Karpas-422 (cell line): Measurements from ENCODE around the gene CDKN1A. TPM values are rescaled to one million over a fixed set of nuclear protein-coding genes. Genes with fewer than 3 reads are reported as not detected.

Experiments used
- DNase-seq: peaks from one replicate; pipeline ENCODE4 v3.0.0-alpha.2; 2015
- H2AFZ ChIP-seq: fragments of 200-600 bp; sonication (generic); 2 replicates; pipeline ENCODE4 v1.6.1; 2014; ENCODE audit warnings: antibody characterized with exemption, low read length, mixed read lengths
- H3K27ac ChIP-seq: fragments of 200-600 bp; sonication (generic); 2 replicates; pipeline ENCODE4 v1.5.1; 2014; ENCODE audit warnings: mild to moderate bottlenecking, low read length, moderate library complexity
- H3K27me3 ChIP-seq: fragments of 200-600 bp; sonication (generic); 2 replicates; pipeline ENCODE4 v1.6.1; 2014; ENCODE audit warnings: low read length, mixed read lengths
- H3K36me3 ChIP-seq: fragments of 200-600 bp; sonication (generic); 2 replicates; pipeline ENCODE4 v1.6.1; 2014; ENCODE audit warnings: low read length, mixed read lengths; ENCODE audit not compliant: insufficient read depth
- H3K4me1 ChIP-seq: fragments of 200-600 bp; sonication (generic); 2 replicates; pipeline ENCODE4 v1.6.1; 2014; ENCODE audit warnings: mild to moderate bottlenecking, low read length, mixed read lengths
- H3K4me2 ChIP-seq: fragments of 200-600 bp; sonication (generic); 2 replicates; pipeline ENCODE4 v1.6.1; 2014; ENCODE audit warnings: low read length, low read depth, mild to moderate bottlenecking; ENCODE audit not compliant: poor library complexity, severe bottlenecking
- H3K4me3 ChIP-seq: fragments of 200-600 bp; sonication (generic); 2 replicates; pipeline ENCODE4 v1.5.1; 2014; ENCODE audit warnings: mild to moderate bottlenecking, antibody characterized with exemption, low read length, mixed read lengths
- H3K79me2 ChIP-seq: fragments of 200-600 bp; sonication (generic); 2 replicates; pipeline ENCODE4 v1.6.1; 2014; ENCODE audit warnings: mild to moderate bottlenecking, low read length, mixed read lengths
- H3K9ac ChIP-seq: fragments of 200-600 bp; sonication (generic); 2 replicates; pipeline ENCODE4 v1.6.0; 2014; ENCODE audit warnings: low read length
- H3K9me2 ChIP-seq: fragments of 200-600 bp; sonication (generic), shearing (Covaris generic); replicated peaks from 2 replicates; pipeline ENCODE4 v1.6.0; 2014; ENCODE audit warnings: mild to moderate bottlenecking, low read length, moderate library complexity; ENCODE audit not compliant: insufficient read depth
- H3K9me3 ChIP-seq: fragments of 300-700, 200-600 bp; sonication (generic); 2 replicates; pipeline ENCODE4 v1.6.1; 2014; ENCODE audit warnings: low read length, mixed read lengths
- H4K20me1 ChIP-seq: fragments of 200-600 bp; sonication (generic); 2 replicates; pipeline ENCODE4 v1.6.1; 2014; ENCODE audit warnings: mild to moderate bottlenecking, antibody characterized with exemption, low read length, low read depth; ENCODE audit not compliant: insufficient read depth
- small RNA-seq: library from RNA; depleted of rRNA; stranded (forward); fragments of <200 nt; gene quantifications from one replicate; pipeline ENCODE3, GENCODE V24; 2014
- total RNA-seq: library from RNA; depleted of rRNA; stranded (reverse); fragments of >200 nt; shearing (Covaris generic); gene quantifications from 2 replicates; pipeline ENCODE4 v1.2.3, GENCODE V29; 2014; ENCODE audit warnings: low replicate concordance; rRNA removed

CDKN1A gene
- total RNA-seq, 1 experiment from 2014 or later = 6.8 TPM

DNA sequence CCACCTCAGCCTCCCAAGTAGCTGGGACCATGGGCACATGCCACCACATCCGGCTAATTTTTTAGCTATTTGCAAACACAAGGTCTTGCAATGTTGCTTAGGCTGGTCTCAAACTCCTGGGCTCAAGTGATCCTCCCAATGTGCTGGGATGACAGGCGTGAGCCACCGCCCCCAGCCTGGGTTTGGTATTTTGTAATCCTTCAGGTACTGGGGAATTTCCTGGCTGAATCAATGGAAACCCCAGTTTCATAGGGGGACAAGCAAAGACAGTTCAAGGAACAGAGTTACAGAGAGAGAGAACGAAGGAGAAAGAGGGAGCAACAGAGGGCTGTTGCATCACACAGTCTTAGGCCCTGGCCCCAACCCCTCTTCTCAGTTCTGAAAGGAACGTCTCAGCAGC is 54.8 kb downstream of the CDKN1A start:
- H3K27me3 ChIP-seq = no peaks in the 10 kb centered on the region
- H3K9me3 ChIP-seq = no peaks in the 10 kb centered on the region
- no peak overlapping the region for H3K27ac ChIP-seq
- no peaks in the 10 kb centered on the region for H3K9me2 ChIP-seq
- no peaks in the 10 kb centered on the region for H3K4me1 ChIP-seq
- no peak overlapping the region for H3K4me2 ChIP-seq
- no peaks in the 10 kb centered on the region for H3K36me3 ChIP-seq
- no peak overlapping the region for H3K9ac ChIP-seq
- no peak for DNase-seq
- H4K20me1 ChIP-seq = no peaks in the 10 kb centered on the region
- no peak overlapping the region for H3K4me3 ChIP-seq
- no peaks in the 10 kb centered on the region for H3K79me2 ChIP-seq
- no peak overlapping the region for H2AFZ ChIP-seq

DNA sequence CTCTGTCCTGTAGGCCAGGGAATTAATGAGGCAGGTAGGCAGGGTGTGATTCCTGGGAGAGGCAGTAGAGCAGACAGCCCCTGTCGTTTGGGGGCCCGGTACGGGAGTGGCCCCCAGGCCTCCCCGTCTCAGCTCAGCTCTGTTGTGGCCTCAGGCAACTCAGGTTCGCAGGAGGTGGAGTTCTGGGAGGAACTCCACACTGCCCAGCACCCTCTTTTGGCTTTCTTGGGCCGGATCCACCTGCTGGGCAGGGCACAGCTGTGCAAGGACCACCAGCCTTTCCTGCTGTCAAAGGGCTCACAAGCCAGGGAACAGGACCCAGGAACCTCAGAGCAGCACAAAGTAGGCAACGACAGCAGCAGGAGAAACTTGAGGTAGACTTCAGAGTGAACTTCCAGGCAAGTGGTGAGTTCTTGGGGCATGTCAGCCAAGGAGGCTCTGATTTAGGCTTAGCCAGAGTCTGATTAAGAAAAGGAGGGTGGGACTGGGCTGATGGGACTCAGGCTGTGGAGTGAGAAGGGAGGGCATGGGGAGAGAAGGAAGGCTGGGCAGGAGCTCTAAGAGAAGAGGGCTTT is 56.1 kb downstream of the CDKN1A start:
- H3K4me1 ChIP-seq = no peaks in the 10 kb centered on the region
- no peak for DNase-seq
- no peak overlapping the region for H3K4me2 ChIP-seq
- no peaks in the 10 kb centered on the region for H3K36me3 ChIP-seq
- H4K20me1 ChIP-seq = no peaks in the 10 kb centered on the region
- H2AFZ ChIP-seq = no peak overlapping the region
- no peak overlapping the region for H3K27ac ChIP-seq
- no peaks in the 10 kb centered on the region for H3K9me3 ChIP-seq
- no peaks in the 10 kb centered on the region for H3K9me2 ChIP-seq
- H3K9ac ChIP-seq = no peak overlapping the region
- no peaks in the 10 kb centered on the region for H3K79me2 ChIP-seq
- no peaks in the 10 kb centered on the region for H3K27me3 ChIP-seq
- H3K4me3 ChIP-seq = no peak overlapping the region

GRCh38 chr6:36735110-36736071 is 56.9 kb downstream of the CDKN1A start:
- Histone ChIP-seq H3K4me1 (no peaks in the 10 kb centered on the region), H3K4me2 (no peak overlapping the region), H4K20me1 (no peaks in the 10 kb centered on the region), H3K9me2 (no peaks in the 10 kb centered on the region), H3K9ac (no peak overlapping the region), H3K9me3 (no peaks in the 10 kb centered on the region), H2AFZ (no peak overlapping the region), H3K79me2 (no peaks in the 10 kb centered on the region), H3K27me3 (no peaks in the 10 kb centered on the region), H3K4me3 (no peak overlapping the region), H3K36me3 (no peaks in the 10 kb centered on the region), H3K27ac (no peak overlapping the region)
- DNase-seq = no peak

Small RNAs within 50 kb of the gene (small RNA-seq; reads per million reads assigned to genes)
- not detected for gene RF00019
- gene RNU1-88P = 0.79 reads per million, percentile 23 among the genes with 10 or more reads in this experiment

Other genes with a start within 250 kb of the CDKN1A start
- gene PXT1, start 235.9 kb upstream of the CDKN1A start, total RNA-seq = not detected in 2 replicates
- gene KCTD20, start 235.7 kb upstream of the CDKN1A start, total RNA-seq = 71.4 and 94.5 TPM in 2 replicates
- 16.8 and 31.5 TPM in 2 replicates for gene STK38, start 131.2 kb upstream of the CDKN1A start, total RNA-seq
- gene SRSF3, start 84.4 kb upstream of the CDKN1A start, total RNA-seq = 216 and 248 TPM in 2 replicates
- not detected in 2 replicates for gene RAB44, start 19.1 kb downstream of the CDKN1A start, total RNA-seq
- 0.63 and 2.4 TPM in 2 replicates for gene CPNE5, start 160.7 kb downstream of the CDKN1A start, total RNA-seq
- gene PPIL1, start 196.1 kb downstream of the CDKN1A start, total RNA-seq = 17.2 and 37.3 TPM in 2 replicates
- gene C6orf89, start 207.2 kb downstream of the CDKN1A start, total RNA-seq = 42.9 and 53.1 TPM in 2 replicates